ENCODE measurements around the gene TCFL5. TPM values are rescaled to one million over a fixed set of nuclear protein-coding genes. Genes with fewer than 3 reads are reported as not detected.
A peak's percentile ranks its signal among the peaks of the same experiment; 100 is the strongest.

TCFL5 gene
- total RNA-seq, 1 experiment from 2014 or later = 29.3 TPM

DNA sequence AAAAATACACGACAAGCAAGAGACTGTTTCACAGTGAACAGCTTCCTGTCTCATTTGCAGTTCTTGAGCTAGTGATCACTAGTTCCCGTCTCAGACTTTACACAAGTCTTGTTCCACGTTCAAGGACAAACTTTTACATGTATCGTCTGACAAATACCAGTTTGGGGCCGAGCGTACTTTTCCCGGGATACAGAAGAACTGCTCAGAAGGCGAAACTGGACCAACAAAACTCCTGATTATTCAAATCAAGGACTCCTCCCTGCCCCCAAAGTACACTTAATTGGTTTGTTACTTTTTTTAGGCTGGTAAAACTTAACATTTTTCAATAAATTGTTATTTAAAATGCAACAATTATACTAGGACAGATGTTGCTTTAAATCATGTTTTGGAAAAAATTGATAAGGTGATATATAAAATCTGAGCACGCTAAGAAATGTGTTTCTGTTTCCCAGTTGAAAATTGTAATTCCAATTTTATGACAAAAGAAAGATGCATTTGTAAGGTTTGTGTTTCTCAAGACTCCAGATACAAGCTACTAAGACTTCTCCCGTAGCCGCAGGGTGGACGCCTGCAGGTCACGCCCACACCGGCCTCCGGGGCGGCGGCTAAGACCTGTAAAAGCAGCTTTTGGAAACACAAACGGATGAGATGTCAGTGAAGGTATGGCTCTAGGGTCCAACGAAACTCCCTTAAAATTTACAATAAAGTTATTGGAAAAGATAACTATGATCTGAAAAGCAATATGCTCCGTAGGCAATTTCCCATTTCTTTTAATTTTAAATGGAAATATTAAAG is 16.8 kb upstream of the TCFL5 start:
- Histone ChIP-seq H3F3A (ENCODE audit: insufficient read depth, low read depth) (peaks cover 44% of the 10 kb centered on the region), H3K9me2 (ENCODE audit: insufficient read depth) (no peaks in the 10 kb centered on the region), H2AFZ (no peak overlapping the region), H3K27me3 (ENCODE audit: insufficient read depth, low read depth) (no peaks in the 10 kb centered on the region), H3K36me3 (ENCODE audit: low read depth) (no peaks in the 10 kb centered on the region), H4K20me1 (ENCODE audit: insufficient read depth) (no peaks in the 10 kb centered on the region; the same call in none of the 2 replicates), H3K4me3 (no peak overlapping the region), H3K27ac (no peak overlapping the region), H3K79me2 (ENCODE audit: low read depth) (no peaks in the 10 kb centered on the region), H3K4me1 (replicated peaks; ENCODE audit: insufficient read depth) (peaks cover 9% of the 10 kb centered on the region), H3K9me3 (ENCODE audit: insufficient read depth, low read depth) (no peaks in the 10 kb centered on the region), H3K4me2 (no peak overlapping the region)
- ChIA-PET CTCF (no interaction called here), POLR2A (ENCODE audit: unreplicated experiment) (interaction anchor here (0.8 kb wide), 1 partner anchor 122 kb away, joined by 5 read pairs; no protein-coding TSS in a partner anchor)
- no peak for DNase-seq
- intact Hi-C loops (cut with micrococcal nuclease; ENCODE audit: unreplicated experiment) = no loop called here
- BruUV-seq (replicated peaks) = no TSS peak
- TF ChIP-seq, protein P1, sequence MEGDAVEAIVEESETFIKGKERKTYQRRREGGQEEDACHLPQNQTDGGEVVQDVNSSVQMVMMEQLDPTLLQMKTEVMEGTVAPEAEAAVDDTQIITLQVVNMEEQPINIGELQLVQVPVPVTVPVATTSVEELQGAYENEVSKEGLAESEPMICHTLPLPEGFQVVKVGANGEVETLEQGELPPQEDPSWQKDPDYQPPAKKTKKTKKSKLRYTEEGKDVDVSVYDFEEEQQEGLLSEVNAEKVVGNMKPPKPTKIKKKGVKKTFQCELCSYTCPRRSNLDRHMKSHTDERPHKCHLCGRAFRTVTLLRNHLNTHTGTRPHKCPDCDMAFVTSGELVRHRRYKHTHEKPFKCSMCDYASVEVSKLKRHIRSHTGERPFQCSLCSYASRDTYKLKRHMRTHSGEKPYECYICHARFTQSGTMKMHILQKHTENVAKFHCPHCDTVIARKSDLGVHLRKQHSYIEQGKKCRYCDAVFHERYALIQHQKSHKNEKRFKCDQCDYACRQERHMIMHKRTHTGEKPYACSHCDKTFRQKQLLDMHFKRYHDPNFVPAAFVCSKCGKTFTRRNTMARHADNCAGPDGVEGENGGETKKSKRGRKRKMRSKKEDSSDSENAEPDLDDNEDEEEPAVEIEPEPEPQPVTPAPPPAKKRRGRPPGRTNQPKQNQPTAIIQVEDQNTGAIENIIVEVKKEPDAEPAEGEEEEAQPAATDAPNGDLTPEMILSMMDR (conservative IDR thresholded peaks at IDR 0.05) = no peak
- TF ChIP-seq EZH2 (IDR thresholded peaks at IDR 0.05; ENCODE audit: low read depth) = no peak

DNA sequence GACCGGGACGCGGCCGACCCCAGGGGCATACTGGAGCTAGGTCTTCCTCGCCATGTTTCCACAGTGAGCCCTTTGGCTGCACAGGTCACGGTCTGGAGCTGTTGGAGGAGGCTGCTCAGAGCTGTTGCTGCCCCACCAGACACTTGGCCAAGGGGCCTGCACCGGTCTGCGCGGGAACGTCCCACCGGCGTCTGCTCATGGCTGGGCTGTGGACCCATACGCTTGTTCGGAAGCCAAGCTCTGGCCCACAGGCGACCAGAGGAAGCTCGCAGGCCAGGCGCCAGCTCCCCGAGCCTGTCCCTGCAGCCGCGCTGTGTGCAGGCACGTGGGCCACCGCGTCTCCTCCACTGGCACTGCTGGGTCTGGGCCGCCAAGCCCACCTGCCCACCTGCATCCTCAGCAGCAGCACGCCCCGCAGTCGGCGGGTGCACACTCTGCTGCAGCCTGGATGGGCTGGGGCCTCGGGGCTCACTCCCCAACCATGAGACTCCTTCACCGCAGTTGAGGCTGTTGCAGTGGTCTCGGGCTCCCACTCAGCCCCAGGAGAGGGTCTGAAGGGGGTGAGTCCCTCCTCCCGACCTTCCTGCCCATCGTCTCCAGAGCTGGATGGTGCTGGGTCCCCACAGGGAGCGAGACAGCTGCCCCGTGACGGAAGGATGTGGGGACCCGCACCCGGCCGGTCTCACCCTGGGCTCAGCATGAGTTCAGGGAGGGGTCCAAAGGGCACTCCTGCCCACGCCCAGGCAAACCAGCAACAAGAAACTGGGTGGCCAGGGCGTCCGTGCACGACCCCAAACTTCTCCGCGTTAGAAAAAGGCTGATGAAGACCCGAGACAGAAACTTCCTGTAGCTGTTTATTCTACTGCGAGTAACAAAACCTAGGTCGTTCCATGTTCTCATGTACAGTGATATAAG is 15.5 kb upstream of the TCFL5 start:
- Histone ChIP-seq H3K4me1 (replicated peaks; ENCODE audit: insufficient read depth) (peaks cover 9% of the 10 kb centered on the region), H3F3A (ENCODE audit: insufficient read depth, low read depth) (peaks cover 45% of the 10 kb centered on the region), H3K9me2 (ENCODE audit: insufficient read depth) (no peaks in the 10 kb centered on the region), H2AFZ (no peak overlapping the region), H3K36me3 (ENCODE audit: low read depth) (no peaks in the 10 kb centered on the region), H3K79me2 (ENCODE audit: low read depth) (no peaks in the 10 kb centered on the region), H3K9me3 (ENCODE audit: insufficient read depth, low read depth) (no peaks in the 10 kb centered on the region), H3K27ac (no peak overlapping the region), H4K20me1 (ENCODE audit: insufficient read depth) (no peaks in the 10 kb centered on the region; the same call in none of the 2 replicates), H3K4me2 (no peak overlapping the region), H3K27me3 (ENCODE audit: insufficient read depth, low read depth) (no peaks in the 10 kb centered on the region), H3K4me3 (no peak overlapping the region)
- ChIA-PET CTCF (interaction anchor here (0.6 kb wide), 1 partner anchor 18 kb away, joined by 13 read pairs; no protein-coding TSS in a partner anchor), POLR2A (ENCODE audit: unreplicated experiment) (interaction anchor here (0.8 kb wide), 1 partner anchor 124 kb away, joined by 5 read pairs; no protein-coding TSS in a partner anchor)
- intact Hi-C loops (cut with micrococcal nuclease; ENCODE audit: unreplicated experiment) = no loop called here
- no TSS peak for BruUV-seq (replicated peaks)
- TF ChIP-seq EZH2 (IDR thresholded peaks at IDR 0.05; ENCODE audit: low read depth) = no peak
- TF ChIP-seq, protein P1 (conservative IDR thresholded peaks at IDR 0.05) = no peak
- DNase-seq = peak in 1 of 2 experiments; percentile 10

DNA sequence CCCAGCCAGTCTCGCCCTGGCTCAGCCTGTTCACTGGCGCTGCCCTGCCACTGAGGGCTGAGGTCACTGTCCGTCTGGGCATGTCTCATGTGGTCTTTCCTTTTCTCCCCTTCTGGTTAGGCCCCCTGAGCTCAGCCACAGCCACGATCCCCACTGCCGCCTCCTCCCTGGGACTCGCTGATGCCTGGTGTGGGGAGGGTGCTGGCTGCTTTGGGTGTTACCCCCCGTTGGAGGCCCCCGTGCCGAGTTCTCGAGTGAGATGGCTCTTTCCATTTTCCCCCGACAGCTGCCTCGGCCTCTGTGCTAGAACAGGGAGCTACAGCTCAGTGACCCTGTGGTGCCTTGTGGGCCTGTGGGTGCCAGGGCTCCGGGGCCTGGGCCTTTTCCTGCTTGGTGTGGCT is 14.9 kb upstream of the TCFL5 start:
- BruUV-seq (replicated peaks) = no TSS peak
- Histone ChIP-seq H3K9me3 (ENCODE audit: insufficient read depth, low read depth) (no peaks in the 10 kb centered on the region), H3K9me2 (ENCODE audit: insufficient read depth) (no peaks in the 10 kb centered on the region), H3K79me2 (ENCODE audit: low read depth) (no peaks in the 10 kb centered on the region), H3K4me2 (no peak overlapping the region), H3K27me3 (ENCODE audit: insufficient read depth, low read depth) (no peaks in the 10 kb centered on the region), H3K36me3 (ENCODE audit: low read depth) (no peaks in the 10 kb centered on the region), H3F3A (ENCODE audit: insufficient read depth, low read depth) (peaks cover 49% of the 10 kb centered on the region), H3K4me3 (no peak overlapping the region), H2AFZ (no peak overlapping the region), H3K4me1 (replicated peaks; ENCODE audit: insufficient read depth) (peaks cover 9% of the 10 kb centered on the region), H4K20me1 (ENCODE audit: insufficient read depth) (no peaks in the 10 kb centered on the region; the same call in none of the 2 replicates), H3K27ac (no peak overlapping the region)
- intact Hi-C loops (cut with micrococcal nuclease; ENCODE audit: unreplicated experiment) = no loop called here
- ChIA-PET CTCF (interaction anchor here (0.6 kb wide), 1 partner anchor 17 kb away, joined by 13 read pairs; no protein-coding TSS in a partner anchor), POLR2A (ENCODE audit: unreplicated experiment) (no interaction called here)
- TF ChIP-seq EZH2 (IDR thresholded peaks at IDR 0.05; ENCODE audit: low read depth) = no peak
- TF ChIP-seq, protein P1 (conservative IDR thresholded peaks at IDR 0.05) = no peak
- no peak for DNase-seq
